ENCODE results near the gene AGAP1. TPM values are rescaled to one million over a fixed set of nuclear protein-coding genes. Genes with fewer than 3 reads are reported as not detected.

Gene AGAP1
- total RNA-seq, 1 donor from 2014 or later = 44.7 TPM

GRCh38 chr2:235661167-235661937 lies 167.5 kb downstream of the AGAP1 start:
- DNase-seq (ENCODE audit: low spot score) = no peak

- DNase-seq (ENCODE audit: low spot score) = no peak
Measured at GRCh38 chr2:235661952-235662351, 168.1 kb downstream of the AGAP1 start.

- no peak for DNase-seq (ENCODE audit: low spot score)
Measured at GRCh38 chr2:235663875-235664274, 170.0 kb downstream of the AGAP1 start.

GRCh38 chr2:235665661-235666212 lies 171.9 kb downstream of the AGAP1 start:
- no peak for DNase-seq (ENCODE audit: low spot score)

- peak; percentile 58 for DNase-seq (ENCODE audit: low spot score)
Measured at GRCh38 chr2:235666213-235666781, 172.5 kb downstream of the AGAP1 start.

GRCh38 chr2:235668782-235669181 lies 174.9 kb downstream of the AGAP1 start:
- no peak for DNase-seq (ENCODE audit: low spot score)

- DNase-seq (ENCODE audit: low spot score) = peak; percentile 56
Measured at GRCh38 chr2:235669269-235669831, 175.5 kb downstream of the AGAP1 start.

- DNase-seq (ENCODE audit: low spot score) = peak; percentile 68
Measured at GRCh38 chr2:235669983-235670962, 176.4 kb downstream of the AGAP1 start.

- DNase-seq (ENCODE audit: low spot score) = no peak
Measured at GRCh38 chr2:235670974-235671787, 177.3 kb downstream of the AGAP1 start.

- no peak for DNase-seq (ENCODE audit: low spot score)
Measured at GRCh38 chr2:235672720-235673119, 178.9 kb downstream of the AGAP1 start.

GRCh38 chr2:235674146-235674545 lies 180.3 kb downstream of the AGAP1 start:
- no peak for DNase-seq (ENCODE audit: low spot score)

GRCh38 chr2:235674812-235675211 lies 181.0 kb downstream of the AGAP1 start:
- no peak for DNase-seq (ENCODE audit: low spot score)

GRCh38 chr2:235675678-235676535 lies 182.1 kb downstream of the AGAP1 start:
- DNase-seq (ENCODE audit: low spot score) = no peak

GRCh38 chr2:235676536-235676799 lies 182.6 kb downstream of the AGAP1 start:
- no peak for DNase-seq (ENCODE audit: low spot score)

- DNase-seq (ENCODE audit: low spot score) = no peak
Measured at GRCh38 chr2:235677276-235677788, 183.5 kb downstream of the AGAP1 start.

- no peak for DNase-seq (ENCODE audit: low spot score)
Measured at GRCh38 chr2:235677937-235678336, 184.1 kb downstream of the AGAP1 start.

GRCh38 chr2:235678712-235679111 lies 184.9 kb downstream of the AGAP1 start:
- no peak for DNase-seq (ENCODE audit: low spot score)

GRCh38 chr2:235679471-235679870 lies 185.6 kb downstream of the AGAP1 start:
- DNase-seq (ENCODE audit: low spot score) = no peak

- no peak for DNase-seq (ENCODE audit: low spot score)
Measured at GRCh38 chr2:235685024-235685721, 191.3 kb downstream of the AGAP1 start.

Data from mucosa of gallbladder (tissue), 1 donor.